Prostate gland (tissue), 2 donors: ENCODE measurements around the gene ST6GALNAC3. TPM values are rescaled to one million over a fixed set of nuclear protein-coding genes. Genes with fewer than 3 reads are reported as not detected.

ENCODE experiments used
- DNase-seq: peaks from one replicate; pipeline ENCODE4 v3.0.0-alpha.2; 2019; ENCODE audit warnings: low spot score
- H3K27ac ChIP-seq, 2 donors: fragments of 200-600 bp; sonication (generic); 2 replicates each; pipeline ENCODE4 v1.5.1; 2017 to 2019
- H3K27me3 ChIP-seq: fragments of 200-600 bp; sonication (generic); replicated peaks from 2 replicates; pipeline ENCODE4 v1.5.1; 2019; ENCODE audit not compliant: insufficient read depth
- H3K36me3 ChIP-seq, 2 donors: fragments of 200-600 bp; sonication (generic); 1 replicate in 1 of 2; 2 replicates in 1 of 2; pipeline versions ENCODE4 v1.5.1 to v1.8.1; 2017 to 2019
- H3K4me1 ChIP-seq: fragments of 200-600 bp; sonication (generic); replicated peaks from 2 replicates; pipeline ENCODE4 v1.5.1; 2019
- H3K4me3 ChIP-seq, 2 donors: fragments of 200-600 bp; sonication (generic); 2 replicates each; pipeline ENCODE4 v1.5.1; 2017 to 2019
- H3K9me3 ChIP-seq: fragments of 200-600 bp; sonication (generic); 2 replicates; pipeline ENCODE4 v1.5.1; 2017
- CTCF ChIP-seq, 4 experiments: fragments of 200-600 bp in 2 of 4; fragments of 450-650 bp in 2 of 4; sonication (generic) in 2 of 4; IDR thresholded peaks; 1 replicate in 3 of 4; 2 replicates in 1 of 4; pipeline ENCODE4 v1.5.1; 2016 to 2019; ENCODE audit warnings: antibody characterized with exemption in 4 of 4, mild to moderate bottlenecking in 2 of 4, moderate library complexity in 2 of 4
- POLR2A ChIP-seq: fragments of 450-650 bp; IDR thresholded peaks from one replicate; pipeline ENCODE4 v1.6.1; 2016; ENCODE audit warnings: antibody characterized with exemption, mild to moderate bottlenecking
- POLR2AphosphoS5 ChIP-seq: sonication (generic); formaldehyde crosslinking; IDR thresholded peaks from one replicate; pipeline ENCODE4 v1.6.1; 2017; ENCODE audit warnings: antibody characterized with exemption
- WGBS: methylation state at CpG from one replicate; pipeline ENCODE4 v1.1.5; 2018; 5-methylcytosine and 5-hydroxymethylcytosine counted together
- intact Hi-C: fragments of 100-400 bp; cut with DNase I; formaldehyde crosslinking; loops from one replicate; pipeline ENCODE4 v1.14.2; 2022
- total RNA-seq, 2 donors: library from RNA; depleted of rRNA; stranded (reverse); fragments of >200 nt; gene quantifications; one replicate each; pipeline ENCODE4 v1.1.0, GENCODE V29; 2016

ST6GALNAC3 gene
- total RNA-seq, 2 donors from 2014 or later = 0.41 to 0.80 TPM

DNA sequence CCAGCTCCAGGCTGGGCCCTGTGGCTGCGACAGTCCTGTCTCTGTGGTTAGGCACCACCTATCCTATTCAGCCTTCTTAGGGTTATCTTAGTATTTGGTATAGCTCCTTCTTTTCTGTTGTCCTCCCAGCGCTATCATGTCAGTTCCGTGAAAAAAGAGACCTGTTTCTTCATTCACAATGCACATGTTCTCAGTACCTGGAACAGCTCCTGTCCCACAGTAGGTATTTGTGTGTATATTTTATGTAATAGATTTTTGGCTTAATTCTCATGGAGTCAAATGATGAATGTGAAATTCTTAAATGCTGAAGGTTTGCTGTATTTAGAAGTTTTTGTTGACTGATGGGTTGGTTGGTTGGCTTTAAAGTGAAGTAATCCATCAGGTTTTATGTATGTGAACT is 279.7 kb downstream of the ST6GALNAC3 start:
- no peaks in the 10 kb centered on the region for H3K27me3 ChIP-seq
- H3K9me3 ChIP-seq = no peaks in the 10 kb centered on the region
- no peak overlapping the region for H3K27ac ChIP-seq
- no peaks in the 10 kb centered on the region for H3K4me1 ChIP-seq
- WGBS = 95% methylated on average over 3 of the region's 3 CpGs
- no peak for TF ChIP-seq POLR2A
- no peak for TF ChIP-seq POLR2AphosphoS5
- TF ChIP-seq CTCF (IDR thresholded peaks at IDR 0.05) = no peak
- no peaks in the 10 kb centered on the region for H3K36me3 ChIP-seq
- no peak for DNase-seq
- intact Hi-C loops = no loop called here
- no peak overlapping the region for H3K4me3 ChIP-seq

- no peak overlapping the region for H3K4me3 ChIP-seq
- H3K36me3 ChIP-seq = no peaks in the 10 kb centered on the region
- no peak overlapping the region for H3K27ac ChIP-seq
- no peaks in the 10 kb centered on the region for H3K4me1 ChIP-seq
- H3K9me3 ChIP-seq = no peaks in the 10 kb centered on the region
- 38% methylated on average over 1 of the region's 1 CpG for WGBS
- intact Hi-C loops = no loop called here
- no peak for DNase-seq
- H3K27me3 ChIP-seq = no peaks in the 10 kb centered on the region
- no peak for TF ChIP-seq CTCF (IDR thresholded peaks at IDR 0.05)
- TF ChIP-seq POLR2A = no peak
- TF ChIP-seq POLR2AphosphoS5 = no peak
Measured at GRCh38 chr1:76366726-76367125, 292.2 kb downstream of the ST6GALNAC3 start.

DNA sequence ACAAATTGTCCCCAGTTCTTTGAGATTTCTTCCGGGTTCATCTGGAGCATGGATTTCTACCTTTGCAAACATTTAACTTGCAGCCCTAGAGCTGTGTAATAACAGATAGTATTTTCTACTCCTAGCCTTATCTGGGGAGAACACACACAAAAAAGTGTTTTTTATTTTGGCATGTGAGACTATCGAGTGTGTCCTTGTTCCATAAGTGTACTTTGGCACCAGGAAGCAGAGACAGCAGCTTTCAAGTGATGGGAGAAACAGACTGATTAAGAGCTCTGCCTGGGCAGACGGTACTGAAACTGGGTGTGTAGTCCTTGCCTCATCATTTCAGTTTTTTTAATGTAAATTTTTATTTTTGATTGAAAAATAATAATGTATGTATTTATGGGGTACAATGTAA is 297.4 kb downstream of the ST6GALNAC3 start:
- H3K27me3 ChIP-seq = no peaks in the 10 kb centered on the region
- H3K9me3 ChIP-seq = no peaks in the 10 kb centered on the region
- H3K4me1 ChIP-seq = no peaks in the 10 kb centered on the region
- intact Hi-C loops = no loop called here
- no peak overlapping the region for H3K4me3 ChIP-seq
- no peak overlapping the region for H3K27ac ChIP-seq
- no peak for DNase-seq
- 50% methylated on average over 3 of the region's 3 CpGs for WGBS
- H3K36me3 ChIP-seq = no peaks in the 10 kb centered on the region
- no peak for TF ChIP-seq POLR2AphosphoS5

GRCh38 chr1:76374086-76374485 is 299.5 kb downstream of the ST6GALNAC3 start:
- Histone ChIP-seq H3K27me3 (no peaks in the 10 kb centered on the region), H3K4me3 (no peak overlapping the region), H3K36me3 (no peaks in the 10 kb centered on the region), H3K4me1 (no peaks in the 10 kb centered on the region), H3K9me3 (no peaks in the 10 kb centered on the region), H3K27ac (no peak overlapping the region)
- intact Hi-C loops = no loop called here
- TF ChIP-seq POLR2A = no peak
- TF ChIP-seq POLR2AphosphoS5 = no peak
- TF ChIP-seq CTCF (IDR thresholded peaks at IDR 0.05) = no peak
- DNase-seq = no peak
- WGBS = 86% methylated on average over 5 of the region's 5 CpGs

GRCh38 chr1:76377247-76377646 is 302.7 kb downstream of the ST6GALNAC3 start:
- no peaks in the 10 kb centered on the region for H3K27me3 ChIP-seq
- no peak for DNase-seq
- no peak overlapping the region for H3K27ac ChIP-seq
- no peak overlapping the region for H3K4me3 ChIP-seq
- no peaks in the 10 kb centered on the region for H3K4me1 ChIP-seq
- intact Hi-C loops = no loop called here
- H3K9me3 ChIP-seq = no peaks in the 10 kb centered on the region
- TF ChIP-seq POLR2A (no peak), POLR2AphosphoS5 (no peak), CTCF (IDR thresholded peaks at IDR 0.05) (no peak)
- no peaks in the 10 kb centered on the region for H3K36me3 ChIP-seq

GRCh38 chr1:76379506-76379905 is 305.0 kb downstream of the ST6GALNAC3 start:
- no peaks in the 10 kb centered on the region for H3K4me1 ChIP-seq
- H3K36me3 ChIP-seq = no peaks in the 10 kb centered on the region
- TF ChIP-seq POLR2A = no peak
- TF ChIP-seq CTCF (IDR thresholded peaks at IDR 0.05) = no peak
- no peak for TF ChIP-seq POLR2AphosphoS5
- no peaks in the 10 kb centered on the region for H3K9me3 ChIP-seq
- no peak overlapping the region for H3K27ac ChIP-seq
- H3K4me3 ChIP-seq = no peak overlapping the region
- intact Hi-C loops = no loop called here
- no peaks in the 10 kb centered on the region for H3K27me3 ChIP-seq
- whole genome bisulfite sequencing = 89% methylated on average over 3 of the region's 3 CpGs
- no peak for DNase-seq
